Neutrophil (primary cell): Measurements from ENCODE around the gene HNF4A.

Experiments
- H3K27ac ChIP-seq: fragments of 200-600 bp; sonication (generic); 2 replicates; pipeline ENCODE4 v1.5.1; 2016; ENCODE audit warnings: mild to moderate bottlenecking, moderate library complexity
- H3K27me3 ChIP-seq: fragments of 200-600 bp; sonication (generic); 2 replicates; pipeline ENCODE4 v1.6.0; 2016; ENCODE audit warnings: mild to moderate bottlenecking
- H3K36me3 ChIP-seq: fragments of 200-600 bp; sonication (generic); 2 replicates; pipeline ENCODE4 v1.5.1; 2017
- H3K4me1 ChIP-seq, 2 experiments: fragments of 200-600 bp in 1 of 2; sonication (generic) in 1 of 2; 1 replicate in 1 of 2; 2 replicates in 1 of 2; pipeline versions ENCODE4 v1.5.1 to v1.6.1; 2013 to 2016; ENCODE audit warnings: low read depth in 1 of 2, low read length in 1 of 2, mild to moderate bottlenecking in 1 of 2, moderate library complexity in 1 of 2; ENCODE audit not compliant: control insufficient read depth in 1 of 2, insufficient read depth in 1 of 2
- H3K4me3 ChIP-seq, 2 experiments: fragments of 200-600 bp in 1 of 2; sonication (generic) in 1 of 2; 1 replicate in 1 of 2; 2 replicates in 1 of 2; pipeline ENCODE4 v1.5.1; 2013 to 2016; ENCODE audit warnings: low read depth in 1 of 2, low read length in 1 of 2, mild to moderate bottlenecking in 1 of 2, moderate library complexity in 1 of 2
- H3K9me3 ChIP-seq: fragments of 200-600 bp; sonication (generic); 2 replicates; pipeline ENCODE4 v1.5.1; 2016
- CTCF ChIP-seq: fragments of 200-600 bp; sonication (generic); IDR thresholded peaks from 2 replicates; pipeline ENCODE4 v1.5.1; 2016; ENCODE audit warnings: antibody characterized with exemption

HNF4A gene

GRCh38 chr20:44398335-44398734 is 42.8 kb downstream of the HNF4A start:
- Histone ChIP-seq H3K4me1 (no peaks in the 10 kb centered on the region), H3K4me3 (no peak overlapping the region), H3K27me3 (no peaks in the 10 kb centered on the region), H3K36me3 (no peaks in the 10 kb centered on the region), H3K27ac (no peak overlapping the region), H3K9me3 (no peaks in the 10 kb centered on the region)
- no peak for TF ChIP-seq CTCF

GRCh38 chr20:44399446-44399845 is 43.9 kb downstream of the HNF4A start:
- Histone ChIP-seq H3K27me3 (no peaks in the 10 kb centered on the region), H3K9me3 (no peaks in the 10 kb centered on the region), H3K4me3 (no peak overlapping the region), H3K36me3 (no peaks in the 10 kb centered on the region), H3K27ac (no peak overlapping the region), H3K4me1 (no peaks in the 10 kb centered on the region)
- TF ChIP-seq CTCF: no peak

GRCh38 chr20:44400671-44400969 is 45.1 kb downstream of the HNF4A start:
- Histone ChIP-seq H3K36me3 (no peaks in the 10 kb centered on the region), H3K9me3 (no peaks in the 10 kb centered on the region), H3K4me3 (no peak overlapping the region), H3K27ac (no peak overlapping the region), H3K27me3 (no peaks in the 10 kb centered on the region), H3K4me1 (no peaks in the 10 kb centered on the region)
- no peak for TF ChIP-seq CTCF

GRCh38 chr20:44400970-44401769 is 45.7 kb downstream of the HNF4A start:
- Histone ChIP-seq H3K4me1 (no peaks in the 10 kb centered on the region), H3K27ac (no peak overlapping the region), H3K27me3 (no peaks in the 10 kb centered on the region), H3K4me3 (no peak overlapping the region), H3K36me3 (no peaks in the 10 kb centered on the region), H3K9me3 (no peaks in the 10 kb centered on the region)
- no peak for TF ChIP-seq CTCF

GRCh38 chr20:44401770-44402390 is 46.4 kb downstream of the HNF4A start:
- Histone ChIP-seq H3K4me3 (no peak overlapping the region), H3K27me3 (no peaks in the 10 kb centered on the region)

More at GRCh38 chr20:44401770-44402390, 46.4 kb downstream of the HNF4A start:
- Histone ChIP-seq H3K4me1 (no peaks in the 10 kb centered on the region), H3K36me3 (no peaks in the 10 kb centered on the region), H3K9me3 (no peaks in the 10 kb centered on the region), H3K27ac (no peak overlapping the region)
- TF ChIP-seq CTCF: no peak
